Type B pancreatic cell (in vitro differentiated cells): ENCODE data around the gene MYO5C. TPM values are rescaled to one million over a fixed set of nuclear protein-coding genes. Genes with fewer than 3 reads are reported as not detected.

ENCODE experiments used
- DNase-seq: peaks from one replicate; pipeline ENCODE4 v3.0.0; 2021; ENCODE audit warnings: mixed read lengths; ENCODE audit not compliant: unreplicated experiment; ENCODE audit errors: extremely low spot score
- H3K27ac Mint-ChIP-seq: 2 replicates; pipeline ENCODE4 v1.8.0; 2021; ENCODE audit warnings: mild to moderate bottlenecking, mixed read lengths
- H3K27me3 Mint-ChIP-seq: 2 replicates; pipeline ENCODE4 v1.8.0; 2021; ENCODE audit warnings: mixed read lengths
- H3K36me3 Mint-ChIP-seq: 2 replicates; pipeline ENCODE4 v1.8.0; 2021; ENCODE audit warnings: mixed read lengths
- H3K4me1 Mint-ChIP-seq: one replicate; pipeline ENCODE4 v1.8.0; 2021; ENCODE audit warnings: mixed read lengths; ENCODE audit not compliant: unreplicated experiment
- H3K4me3 Mint-ChIP-seq: 2 replicates; pipeline ENCODE4 v1.8.0; 2021; ENCODE audit warnings: mild to moderate bottlenecking, mixed read lengths
- H3K9me3 Mint-ChIP-seq: 2 replicates; pipeline ENCODE4 v1.8.0; 2021; ENCODE audit warnings: mixed read lengths
- CTCF ChIP-seq: fragments of 200-600 bp; sonication (generic); conservative IDR thresholded peaks from 2 replicates; pipeline ENCODE4 v1.5.0; 2021; ENCODE audit warnings: antibody characterized with exemption, mild to moderate bottlenecking
- total RNA-seq: library from RNA; stranded (reverse); gene quantifications from 2 replicates; pipeline ENCODE4 v1.2.1, GENCODE V29; 2021; ENCODE audit warnings: low replicate concordance

The MYO5C gene
- total RNA-seq, 1 donor from 2014 or later, result 17.5 TPM

DNA sequence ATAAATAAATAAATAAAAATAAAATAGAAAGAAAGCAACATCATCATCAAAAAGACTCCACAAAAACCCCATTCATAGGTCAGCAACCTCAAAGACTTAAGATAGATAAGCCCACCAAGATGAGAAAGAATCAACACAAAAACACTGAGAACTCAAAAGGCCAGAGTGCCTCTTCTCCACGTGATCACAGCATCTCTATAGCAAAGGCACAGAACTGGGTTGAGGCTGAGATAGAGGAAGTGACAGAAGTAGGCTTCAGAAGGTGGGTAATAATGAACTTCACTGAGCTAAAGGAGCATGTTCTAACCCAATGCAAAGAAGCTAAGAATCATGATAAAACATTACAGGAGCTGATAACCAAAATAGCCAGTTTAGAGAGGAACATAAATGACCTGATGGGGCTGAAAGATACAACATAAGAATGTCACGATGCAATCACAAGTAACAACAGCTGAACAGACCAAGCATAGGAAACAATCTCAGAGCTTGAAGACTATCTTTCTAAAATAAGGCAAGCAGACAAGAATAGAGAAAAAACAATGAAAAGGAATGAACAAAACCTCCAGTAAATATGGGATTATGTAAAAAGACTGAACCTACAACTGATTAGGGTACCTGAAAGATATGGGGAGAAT is 130.9 kb downstream of the MYO5C start:
- Mint-ChIP-seq H3K27ac (no peak overlapping the region), H3K27me3 (no peaks in the 10 kb centered on the region), H3K9me3 (no peaks in the 10 kb centered on the region), H3K36me3 (peaks cover 4% of the 10 kb centered on the region), H3K4me1 (no peaks in the 10 kb centered on the region), H3K4me3 (no peak overlapping the region)
- TF ChIP-seq CTCF, result no peak
- DNase-seq, result no peak

DNA sequence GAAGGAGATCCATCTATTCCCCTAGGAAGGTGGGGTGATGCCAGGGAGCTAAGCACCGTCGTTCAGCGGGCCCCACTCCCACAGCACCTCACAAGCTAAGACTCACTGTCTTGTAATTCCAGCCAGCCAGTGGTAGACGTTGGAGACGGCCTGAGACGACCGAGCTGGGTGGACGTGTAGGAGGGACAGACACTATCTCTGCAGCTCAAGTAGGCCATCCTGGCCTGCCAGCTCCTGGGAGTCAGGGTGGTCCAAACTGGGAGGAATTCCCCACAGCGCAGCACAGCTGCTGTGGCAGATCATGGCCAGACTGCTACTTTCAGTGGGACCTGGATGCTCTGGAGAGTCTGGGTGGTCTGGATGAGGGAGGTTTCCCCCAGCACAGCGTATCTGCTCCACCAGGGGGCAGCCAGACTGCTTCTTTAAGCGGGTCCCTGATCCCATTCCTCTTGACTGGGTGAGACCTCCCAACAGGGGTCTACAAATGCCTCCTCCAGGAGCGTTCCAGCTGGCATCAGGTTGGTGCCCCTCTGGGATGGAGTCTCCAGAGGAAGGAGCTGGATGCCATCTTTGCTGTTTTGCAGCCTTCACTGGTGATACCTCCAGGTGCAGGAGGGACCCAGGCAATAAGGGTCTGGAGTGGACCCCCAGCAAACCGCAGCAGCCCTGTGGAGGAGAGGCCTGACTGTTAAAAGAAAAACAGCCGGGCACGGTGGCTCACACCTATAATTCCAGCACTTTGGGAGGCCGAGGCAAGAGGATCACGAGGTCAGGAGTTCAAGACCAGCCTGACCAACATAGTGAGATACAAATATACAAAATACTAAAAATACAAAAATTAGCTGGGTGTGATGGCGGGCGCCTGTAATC is 132.0 kb downstream of the MYO5C start:
- no peak overlapping the region for H3K4me3 Mint-ChIP-seq
- DNase-seq, result no peak
- H3K27me3 Mint-ChIP-seq, result no peaks in the 10 kb centered on the region
- no peak overlapping the region for H3K27ac Mint-ChIP-seq
- peak; percentile 59 for TF ChIP-seq CTCF
- H3K36me3 Mint-ChIP-seq, result peaks cover 7% of the 10 kb centered on the region
- no peaks in the 10 kb centered on the region for H3K9me3 Mint-ChIP-seq
- no peaks in the 10 kb centered on the region for H3K4me1 Mint-ChIP-seq

DNA sequence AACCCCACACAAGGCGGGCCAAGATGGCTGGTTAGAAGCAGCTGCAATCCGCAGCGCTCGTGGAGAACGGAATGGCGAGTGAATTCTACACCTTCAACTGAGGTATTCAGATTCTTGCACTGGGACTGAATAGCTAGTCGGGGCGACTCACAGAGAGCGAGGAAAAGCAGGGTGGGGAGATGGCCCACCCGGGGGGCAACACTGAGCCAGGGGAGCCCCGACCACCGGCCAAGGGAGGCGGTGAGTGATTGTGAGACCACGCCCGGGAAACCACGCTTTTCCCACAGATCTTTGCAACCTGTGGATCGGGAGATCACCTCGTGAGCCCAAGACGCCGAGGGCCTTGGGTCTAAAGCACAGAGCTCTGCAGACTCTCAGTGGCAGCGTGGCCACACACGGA is 132.7 kb downstream of the MYO5C start:
- H3K4me3 Mint-ChIP-seq, result no peak overlapping the region
- DNase-seq, result no peak
- no peak overlapping the region for H3K27ac Mint-ChIP-seq
- H3K4me1 Mint-ChIP-seq, result no peaks in the 10 kb centered on the region
- no peaks in the 10 kb centered on the region for H3K9me3 Mint-ChIP-seq
- TF ChIP-seq CTCF, result no peak
- H3K27me3 Mint-ChIP-seq, result no peaks in the 10 kb centered on the region
- H3K36me3 Mint-ChIP-seq, result peaks cover 8% of the 10 kb centered on the region

DNA sequence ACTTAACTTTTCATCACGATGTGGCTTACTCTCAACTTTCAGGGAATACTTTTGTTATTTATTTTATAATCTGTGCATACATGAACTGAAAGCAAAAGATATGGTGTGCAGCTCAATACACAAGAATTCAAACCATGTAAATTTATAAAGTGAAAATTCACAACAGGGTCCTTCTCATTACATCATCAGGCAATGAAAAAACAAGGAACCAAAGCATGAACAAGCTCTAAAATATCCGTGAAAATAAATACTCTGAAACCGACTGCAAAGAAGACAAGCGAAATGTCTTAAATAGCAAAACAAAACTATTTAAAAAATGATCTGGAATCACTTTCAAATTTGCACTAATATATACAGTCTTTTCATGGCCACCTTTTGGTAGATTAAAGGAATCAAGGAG is 133.3 kb downstream of the MYO5C start:
- H3K4me1 Mint-ChIP-seq, result no peaks in the 10 kb centered on the region
- H3K9me3 Mint-ChIP-seq, result no peaks in the 10 kb centered on the region
- no peaks in the 10 kb centered on the region for H3K27me3 Mint-ChIP-seq
- H3K4me3 Mint-ChIP-seq, result no peak overlapping the region
- H3K27ac Mint-ChIP-seq, result no peak overlapping the region
- H3K36me3 Mint-ChIP-seq, result peaks cover 8% of the 10 kb centered on the region
- no peak for DNase-seq
- no peak for TF ChIP-seq CTCF

DNA sequence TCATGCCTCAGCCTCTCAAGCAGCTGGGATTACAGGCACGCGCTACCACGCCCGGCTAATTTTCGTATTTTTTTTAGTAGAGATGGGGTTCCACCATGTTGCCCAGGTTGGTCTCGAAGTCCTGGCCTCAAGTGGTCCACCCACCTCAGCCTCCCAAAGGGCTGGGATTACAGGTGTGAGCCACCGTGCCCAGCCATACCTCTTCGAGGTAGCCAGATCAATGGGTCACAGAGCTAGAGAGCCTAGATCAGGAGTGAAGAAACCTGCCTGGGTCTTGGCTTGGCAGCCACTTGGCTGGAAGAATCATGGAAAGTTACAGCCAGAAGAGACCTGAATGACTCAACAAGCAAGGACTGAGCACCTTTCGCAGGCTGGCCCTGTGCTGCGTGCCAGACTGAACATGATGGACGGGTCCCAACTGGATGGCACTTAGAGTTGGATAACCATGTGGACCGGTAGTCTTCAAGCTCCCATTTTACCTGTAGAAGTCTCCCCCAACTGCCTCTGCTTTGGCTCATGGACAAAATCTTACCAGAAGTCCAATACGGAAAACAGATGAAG is 134.1 kb downstream of the MYO5C start:
- peaks cover 8% of the 10 kb centered on the region for H3K36me3 Mint-ChIP-seq
- no peaks in the 10 kb centered on the region for H3K9me3 Mint-ChIP-seq
- no peak overlapping the region for H3K4me3 Mint-ChIP-seq
- no peaks in the 10 kb centered on the region for H3K4me1 Mint-ChIP-seq
- H3K27me3 Mint-ChIP-seq, result no peaks in the 10 kb centered on the region
- no peak for DNase-seq
- no peak for TF ChIP-seq CTCF
- H3K27ac Mint-ChIP-seq, result no peak overlapping the region
